ENCODE results near the gene DDX39B.

DDX39B gene

DNA sequence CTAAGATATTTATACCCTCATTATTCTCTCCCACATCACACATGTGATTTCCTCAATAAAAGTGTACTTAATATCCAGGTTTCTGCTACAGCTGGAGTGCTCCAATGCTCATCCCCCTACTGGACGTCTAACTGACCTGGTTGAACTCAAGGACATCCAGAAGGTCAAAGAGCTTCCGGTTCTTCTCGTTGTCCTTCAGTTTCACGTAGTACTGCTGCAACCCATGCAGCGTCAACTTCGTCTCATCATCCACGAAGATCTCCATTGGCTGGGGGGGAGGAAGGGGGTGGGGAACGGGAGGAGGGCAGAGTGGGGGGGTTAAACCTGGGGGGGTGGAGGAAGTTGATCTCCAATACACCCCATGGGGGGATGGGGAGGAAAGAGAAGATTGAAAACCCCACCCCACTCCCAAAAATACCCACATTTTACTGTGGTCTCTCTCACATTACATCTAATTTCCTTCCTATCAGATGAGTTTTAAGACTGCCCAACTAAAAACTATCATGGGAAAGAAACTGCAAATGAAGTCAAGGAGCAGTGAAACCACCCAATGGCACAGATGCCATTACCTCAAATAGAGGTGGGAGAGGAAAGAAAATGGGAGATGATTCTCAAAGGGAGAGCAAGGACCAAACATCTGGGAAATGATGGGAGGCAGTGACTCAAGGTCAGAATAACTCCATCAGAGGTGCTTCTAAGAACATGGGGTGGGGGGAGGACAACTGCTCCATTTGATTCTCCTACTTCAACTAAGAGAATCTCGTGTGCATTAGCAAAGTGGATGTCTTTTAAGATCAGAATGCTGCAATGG, 9.0 kb downstream of the DDX39B start:
- H3K4me3 ChIP-seq (ENCODE audit: low read length) = no peak overlapping the region
- TF ChIP-seq, protein P1, sequence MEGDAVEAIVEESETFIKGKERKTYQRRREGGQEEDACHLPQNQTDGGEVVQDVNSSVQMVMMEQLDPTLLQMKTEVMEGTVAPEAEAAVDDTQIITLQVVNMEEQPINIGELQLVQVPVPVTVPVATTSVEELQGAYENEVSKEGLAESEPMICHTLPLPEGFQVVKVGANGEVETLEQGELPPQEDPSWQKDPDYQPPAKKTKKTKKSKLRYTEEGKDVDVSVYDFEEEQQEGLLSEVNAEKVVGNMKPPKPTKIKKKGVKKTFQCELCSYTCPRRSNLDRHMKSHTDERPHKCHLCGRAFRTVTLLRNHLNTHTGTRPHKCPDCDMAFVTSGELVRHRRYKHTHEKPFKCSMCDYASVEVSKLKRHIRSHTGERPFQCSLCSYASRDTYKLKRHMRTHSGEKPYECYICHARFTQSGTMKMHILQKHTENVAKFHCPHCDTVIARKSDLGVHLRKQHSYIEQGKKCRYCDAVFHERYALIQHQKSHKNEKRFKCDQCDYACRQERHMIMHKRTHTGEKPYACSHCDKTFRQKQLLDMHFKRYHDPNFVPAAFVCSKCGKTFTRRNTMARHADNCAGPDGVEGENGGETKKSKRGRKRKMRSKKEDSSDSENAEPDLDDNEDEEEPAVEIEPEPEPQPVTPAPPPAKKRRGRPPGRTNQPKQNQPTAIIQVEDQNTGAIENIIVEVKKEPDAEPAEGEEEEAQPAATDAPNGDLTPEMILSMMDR (IDR thresholded peaks at IDR 0.05; ENCODE audit: insufficient read depth, low read depth, low read length, missing control alignments) = no peak
- no peak for DNase-seq (ENCODE audit: low read depth)

- DNase-seq (ENCODE audit: low read depth) = no peak
- H3K4me3 ChIP-seq (ENCODE audit: low read length) = no peak overlapping the region
- TF ChIP-seq, protein P1 (IDR thresholded peaks at IDR 0.05; ENCODE audit: insufficient read depth, low read depth, low read length, missing control alignments) = no peak
Measured at GRCh38 chr6:31531771-31532643, 9.8 kb downstream of the DDX39B start.

DNA sequence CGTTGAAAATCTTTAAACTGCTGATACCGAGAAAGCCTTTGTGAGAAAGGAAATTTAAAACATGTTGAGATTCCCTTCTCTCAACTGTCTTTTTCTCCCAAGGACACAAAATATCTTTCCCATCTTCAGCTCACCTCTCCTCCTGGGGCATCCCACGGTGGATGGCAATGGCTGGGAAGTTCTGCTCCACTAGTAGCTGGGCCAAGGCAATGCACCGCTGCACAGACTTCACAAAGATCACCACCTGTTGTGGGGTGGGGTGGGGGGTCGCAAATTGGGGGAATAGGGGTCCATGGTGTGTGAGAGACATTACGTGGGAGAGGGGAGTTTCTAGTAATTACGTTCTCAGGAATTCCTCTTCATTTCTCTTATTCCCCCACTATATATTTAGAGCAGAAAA, 10.6 kb downstream of the DDX39B start:
- no peak overlapping the region for H3K4me3 ChIP-seq (ENCODE audit: low read length)
- DNase-seq (ENCODE audit: low read depth) = no peak
- TF ChIP-seq, protein P1 (IDR thresholded peaks at IDR 0.05; ENCODE audit: insufficient read depth, low read depth, low read length, missing control alignments) = no peak

DNA sequence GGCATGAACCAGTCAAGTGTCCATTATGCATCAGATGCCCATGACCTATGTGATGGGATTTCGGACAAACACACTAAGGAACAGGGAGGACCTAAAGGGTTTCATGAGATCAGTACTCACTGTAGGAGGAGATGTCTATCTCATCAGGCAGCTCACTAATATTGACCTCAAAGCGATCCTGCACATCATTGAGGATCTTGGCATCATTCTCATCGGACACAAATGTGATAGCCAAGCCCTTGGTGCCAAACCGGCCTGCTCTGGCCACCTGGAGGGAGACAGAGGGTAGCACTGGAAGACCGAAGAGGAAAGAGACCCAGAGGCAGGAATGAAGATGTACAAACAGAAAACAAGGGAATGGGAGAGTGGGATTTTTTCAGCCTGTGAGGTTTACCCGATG, 11.1 kb downstream of the DDX39B start:
- no peak for DNase-seq (ENCODE audit: low read depth)
- TF ChIP-seq, protein P1 (IDR thresholded peaks at IDR 0.05; ENCODE audit: insufficient read depth, low read depth, low read length, missing control alignments) = no peak

DNA sequence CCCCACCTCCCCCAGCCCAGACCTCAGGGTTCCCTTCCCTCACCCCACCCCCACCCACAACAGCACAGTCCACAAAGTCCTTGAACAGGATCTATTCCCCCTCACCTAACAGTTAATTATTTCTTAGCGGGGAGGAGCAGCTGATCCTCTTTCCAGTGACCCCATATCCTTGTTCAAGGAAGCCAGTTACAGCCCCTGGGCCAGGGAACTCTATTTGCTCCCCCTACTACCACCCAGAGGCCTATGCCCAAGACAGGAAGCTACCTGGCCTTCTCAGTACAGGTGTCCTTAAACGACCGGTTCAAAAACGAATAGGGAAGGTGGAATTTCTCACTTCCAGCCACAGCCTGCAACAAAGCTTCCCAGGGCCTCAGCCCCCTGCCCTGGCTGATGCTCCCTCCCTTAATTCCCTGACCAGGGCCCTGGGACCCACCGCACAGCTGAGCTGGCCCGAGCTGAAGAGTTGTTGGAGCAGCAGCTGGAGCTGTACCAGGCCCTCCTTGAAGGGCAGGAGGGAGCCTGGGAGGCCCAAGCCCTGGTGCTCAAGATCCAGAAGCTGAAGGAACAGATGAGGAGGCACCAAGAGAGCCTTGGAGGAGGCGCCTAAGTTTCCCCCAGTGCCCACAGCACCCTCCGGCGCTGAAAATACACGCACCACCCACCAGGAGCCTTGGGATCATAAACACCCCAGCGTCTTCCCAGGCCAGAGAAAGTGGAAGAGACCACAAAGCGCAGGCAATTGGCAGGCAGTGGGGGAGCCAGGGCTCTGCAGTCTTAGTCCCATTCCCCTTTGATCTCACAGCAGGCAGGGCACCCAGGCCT, 12.3 kb downstream of the DDX39B start:
- H3K4me3 ChIP-seq (ENCODE audit: low read length) = no peak overlapping the region
- TF ChIP-seq, protein P1 (IDR thresholded peaks at IDR 0.05; ENCODE audit: insufficient read depth, low read depth, low read length, missing control alignments) = no peak
- DNase-seq (ENCODE audit: low read depth) = no peak

More for the DNA sequence above, 11.1 kb downstream of the DDX39B start:
- no peak overlapping the region for H3K4me3 ChIP-seq (ENCODE audit: low read length)

- DNase-seq (ENCODE audit: low read depth) = no peak
- H3K4me3 ChIP-seq (ENCODE audit: low read length) = no peak within 1 kb of the TSS
- TF ChIP-seq, protein P1 (IDR thresholded peaks at IDR 0.05; ENCODE audit: insufficient read depth, low read depth, low read length, missing control alignments) = no peak
Measured at GRCh38 chr6:31528821-31529328, 12.9 kb downstream of the DDX39B start, which contains the start of gene MCCD1. MCCD1 (plus strand) TSS chr6:31528962; CDS start chr6:31529015, 53 bp downstream.
